GM15510 (cell line): ENCODE measurements around the gene CYB561A3.

ENCODE experiments used
- POLR2A ChIP-seq: IDR thresholded peaks from 3 replicates; pipeline ENCODE4 v1.6.1; 2011; ENCODE audit warnings: borderline replicate concordance; ENCODE audit not compliant: insufficient read length; ENCODE audit errors: extremely low read depth

The CYB561A3 gene

GRCh38 chr11:61339490-61339878 is 22.2 kb downstream of the CYB561A3 start:
- TF ChIP-seq POLR2A, result no peak

GRCh38 chr11:61338783-61339489 is 22.7 kb downstream of the CYB561A3 start:
- TF ChIP-seq POLR2A, result no peak

- no peak for TF ChIP-seq POLR2A
These were observed 23.8 kb downstream of the CYB561A3 start for GRCh38 chr11:61337706-61338470.

- TF ChIP-seq POLR2A, result no peak
These were observed 25.3 kb downstream of the CYB561A3 start for GRCh38 chr11:61336171-61336935.

GRCh38 chr11:61335355-61335710 is 26.3 kb downstream of the CYB561A3 start:
- no peak for TF ChIP-seq POLR2A

- no peak for TF ChIP-seq POLR2A
These were observed 27.0 kb downstream of the CYB561A3 start for GRCh38 chr11:61334434-61335354.

GRCh38 chr11:61333550-61334433 is 27.9 kb downstream of the CYB561A3 start:
- TF ChIP-seq POLR2A, result peak; percentile 11

- TF ChIP-seq POLR2A, result peak; percentile 92
These were observed 28.7 kb downstream of the CYB561A3 start, which contains the start of the genes DDB1 and TKFC for GRCh38 chr11:61332797-61333549. TSS of gene DDB1 (minus strand) at chr11:61333105. CDS start at chr11:61332968, 137 bp downstream. TSS of gene TKFC (plus strand) at chr11:61333228. CDS start at chr11:61334729, 1,501 bp downstream.

- TF ChIP-seq POLR2A, result no peak
These were observed 29.3 kb downstream of the CYB561A3 start for GRCh38 chr11:61332281-61332796.

- no peak for TF ChIP-seq POLR2A
These were observed 30.0 kb downstream of the CYB561A3 start for GRCh38 chr11:61331651-61332050.

- no peak for TF ChIP-seq POLR2A
These were observed 31.8 kb downstream of the CYB561A3 start for GRCh38 chr11:61329871-61330270.

GRCh38 chr11:61328351-61328750 is 33.3 kb downstream of the CYB561A3 start:
- no peak for TF ChIP-seq POLR2A
